DOHH2 (cell line): ENCODE results near the gene CAPZB.

Experiments
- H3F3A ChIP-seq: fragments of 200-600 bp; sonication (generic), shearing (Covaris generic); 2 replicates; pipeline ENCODE4 v1.6.0; 2016; ENCODE audit warnings: antibody characterized with exemption, mild to moderate bottlenecking; ENCODE audit not compliant: control insufficient read depth, insufficient read depth
- H3K27ac ChIP-seq: fragments of 200-600 bp; sonication (generic); 2 replicates; pipeline ENCODE4 v1.5.1; 2014; ENCODE audit warnings: low read depth, mild to moderate bottlenecking, low read length, moderate library complexity
- H3K27me3 ChIP-seq: fragments of 200-600 bp; sonication (generic); 2 replicates; pipeline ENCODE4 v1.6.1; 2014; ENCODE audit warnings: mild to moderate bottlenecking, low read length, mixed read lengths; ENCODE audit not compliant: control insufficient read depth
- H3K36me3 ChIP-seq: fragments of 200-600 bp; sonication (generic); 2 replicates; pipeline ENCODE4 v1.6.1; 2014; ENCODE audit warnings: mild to moderate bottlenecking, low read length, moderate library complexity, mixed read lengths; ENCODE audit not compliant: control insufficient read depth
- H3K4me1 ChIP-seq: fragments of 200-600 bp; sonication (generic); 2 replicates; pipeline ENCODE4 v1.6.1; 2014; ENCODE audit warnings: mild to moderate bottlenecking, low read length, mixed read lengths; ENCODE audit not compliant: control insufficient read depth
- H3K4me2 ChIP-seq: fragments of 200-600 bp; sonication (generic); 2 replicates; pipeline ENCODE4 v1.6.0; 2014; ENCODE audit warnings: mild to moderate bottlenecking, low read length, moderate library complexity
- H3K4me3 ChIP-seq: fragments of 200-600 bp; sonication (generic); 2 replicates; pipeline ENCODE4 v1.5.1; 2014; ENCODE audit warnings: mild to moderate bottlenecking, low read length, mixed read lengths
- H3K79me2 ChIP-seq: fragments of 200-600 bp; sonication (generic); 2 replicates; pipeline ENCODE4 v1.6.1; 2014; ENCODE audit warnings: mild to moderate bottlenecking, low read length, mixed read lengths; ENCODE audit not compliant: control insufficient read depth
- H3K9me2 ChIP-seq: fragments of 200-600 bp; sonication (generic); replicated peaks from 2 replicates; pipeline ENCODE4 v1.6.1; 2014; ENCODE audit warnings: mild to moderate bottlenecking, low read length, mixed read lengths; ENCODE audit not compliant: control insufficient read depth
- H3K9me3 ChIP-seq: fragments of 200-600 bp; sonication (generic); 2 replicates; pipeline ENCODE4 v1.6.1; 2014; ENCODE audit warnings: antibody characterized with exemption, low read length, mixed read lengths; ENCODE audit not compliant: control insufficient read depth, insufficient read depth
- H4K20me1 ChIP-seq: fragments of 200-600 bp; sonication (generic); 2 replicates; pipeline ENCODE4 v1.6.0; 2014; ENCODE audit warnings: low read depth, mild to moderate bottlenecking, antibody characterized with exemption, low read length, moderate library complexity; ENCODE audit not compliant: control insufficient read depth, insufficient read depth
- EZH2phosphoT487 ChIP-seq: fragments of 200-600 bp; sonication (generic); IDR thresholded peaks from 2 replicates; pipeline ENCODE4 v1.6.1; 2017; ENCODE audit warnings: borderline replicate concordance, mild to moderate bottlenecking, antibody characterized with exemption, low read length, moderate library complexity, mixed read lengths
- TF ChIP-seq, protein P1 (sequence below): fragments of 200-600 bp; sonication (generic); IDR thresholded peaks from one replicate; pipeline ENCODE4 v1.5.1; 2014; ENCODE audit warnings: antibody characterized with exemption, mild to moderate bottlenecking, low read depth, low read length; ENCODE audit not compliant: poor library complexity, severe bottlenecking

CAPZB gene

GRCh38 chr1:19465650-19466049 is 19.7 kb downstream of the CAPZB start:
- Histone ChIP-seq H3K4me3 (no peak overlapping the region), H3F3A (no peaks in the 10 kb centered on the region), H3K4me1 (peaks cover 45% of the 10 kb centered on the region), H3K79me2 (peaks cover 94% of the 10 kb centered on the region), H3K27me3 (no peaks in the 10 kb centered on the region), H3K9me3 (no peaks in the 10 kb centered on the region), H4K20me1 (peaks cover 59% of the 10 kb centered on the region), H3K4me2 (no peak overlapping the region), H3K36me3 (peaks cover 23% of the 10 kb centered on the region), H3K27ac (no peak overlapping the region), H3K9me2 (no peaks in the 10 kb centered on the region)
- TF ChIP-seq, protein P1, sequence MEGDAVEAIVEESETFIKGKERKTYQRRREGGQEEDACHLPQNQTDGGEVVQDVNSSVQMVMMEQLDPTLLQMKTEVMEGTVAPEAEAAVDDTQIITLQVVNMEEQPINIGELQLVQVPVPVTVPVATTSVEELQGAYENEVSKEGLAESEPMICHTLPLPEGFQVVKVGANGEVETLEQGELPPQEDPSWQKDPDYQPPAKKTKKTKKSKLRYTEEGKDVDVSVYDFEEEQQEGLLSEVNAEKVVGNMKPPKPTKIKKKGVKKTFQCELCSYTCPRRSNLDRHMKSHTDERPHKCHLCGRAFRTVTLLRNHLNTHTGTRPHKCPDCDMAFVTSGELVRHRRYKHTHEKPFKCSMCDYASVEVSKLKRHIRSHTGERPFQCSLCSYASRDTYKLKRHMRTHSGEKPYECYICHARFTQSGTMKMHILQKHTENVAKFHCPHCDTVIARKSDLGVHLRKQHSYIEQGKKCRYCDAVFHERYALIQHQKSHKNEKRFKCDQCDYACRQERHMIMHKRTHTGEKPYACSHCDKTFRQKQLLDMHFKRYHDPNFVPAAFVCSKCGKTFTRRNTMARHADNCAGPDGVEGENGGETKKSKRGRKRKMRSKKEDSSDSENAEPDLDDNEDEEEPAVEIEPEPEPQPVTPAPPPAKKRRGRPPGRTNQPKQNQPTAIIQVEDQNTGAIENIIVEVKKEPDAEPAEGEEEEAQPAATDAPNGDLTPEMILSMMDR = no peak
- no peak for TF ChIP-seq EZH2phosphoT487

DNA sequence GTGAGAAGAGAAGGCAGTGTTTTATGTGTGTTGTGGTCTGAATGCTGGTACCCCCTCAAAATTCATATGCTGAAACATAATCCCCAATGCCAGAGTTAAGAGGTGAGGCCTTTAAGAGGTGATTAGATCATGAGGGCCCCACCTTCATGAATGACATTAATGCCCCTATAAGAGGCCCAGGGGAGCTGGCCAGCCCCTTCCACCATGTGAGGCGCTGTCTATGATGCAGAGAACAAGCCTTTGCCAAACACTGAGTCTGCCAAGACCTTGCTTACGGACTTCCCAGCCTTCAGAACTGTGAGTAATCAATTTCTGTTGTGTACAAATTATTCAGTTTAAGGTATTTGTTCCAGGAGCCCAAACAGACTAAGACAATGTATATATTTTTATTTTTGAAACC is 20.2 kb downstream of the CAPZB start:
- peaks cover 18% of the 10 kb centered on the region for H3K36me3 ChIP-seq
- no peak overlapping the region for H3K4me3 ChIP-seq
- no peak overlapping the region for H3K4me2 ChIP-seq
- TF ChIP-seq, protein P1 = no peak
- no peak for TF ChIP-seq EZH2phosphoT487
- H3K9me2 ChIP-seq = no peaks in the 10 kb centered on the region
- H4K20me1 ChIP-seq = peaks cover 53% of the 10 kb centered on the region
- no peaks in the 10 kb centered on the region for H3K27me3 ChIP-seq
- H3K9me3 ChIP-seq = no peaks in the 10 kb centered on the region
- no peaks in the 10 kb centered on the region for H3F3A ChIP-seq
- H3K79me2 ChIP-seq = peaks cover 92% of the 10 kb centered on the region
- no peak overlapping the region for H3K27ac ChIP-seq
- H3K4me1 ChIP-seq = peaks cover 39% of the 10 kb centered on the region

GRCh38 chr1:19464696-19465095 is 20.6 kb downstream of the CAPZB start:
- H3K4me2 ChIP-seq = no peak overlapping the region
- no peak overlapping the region for H3K27ac ChIP-seq
- no peak for TF ChIP-seq EZH2phosphoT487
- TF ChIP-seq, protein P1 = no peak
- H3K27me3 ChIP-seq = no peaks in the 10 kb centered on the region
- H3K4me1 ChIP-seq = peaks cover 35% of the 10 kb centered on the region
- H3F3A ChIP-seq = no peaks in the 10 kb centered on the region
- H3K4me3 ChIP-seq = no peak overlapping the region
- no peaks in the 10 kb centered on the region for H3K9me3 ChIP-seq
- peaks cover 49% of the 10 kb centered on the region for H4K20me1 ChIP-seq
- H3K9me2 ChIP-seq = no peaks in the 10 kb centered on the region
- peaks cover 92% of the 10 kb centered on the region for H3K79me2 ChIP-seq
- H3K36me3 ChIP-seq = peaks cover 16% of the 10 kb centered on the region; the same call in 1 of the 2 replicates

- H3K4me2 ChIP-seq = peak overlapping the region; percentile 47
Measured at GRCh38 chr1:19463504-19463803, 21.9 kb downstream of the CAPZB start.

More at GRCh38 chr1:19463504-19463803, 21.9 kb downstream of the CAPZB start:
- no peak for TF ChIP-seq EZH2phosphoT487
- TF ChIP-seq, protein P1 = no peak
- Histone ChIP-seq H3K36me3 (peaks cover 12% of the 10 kb centered on the region; the same call in 1 of the 2 replicates), H3K27me3 (no peaks in the 10 kb centered on the region), H4K20me1 (peaks cover 41% of the 10 kb centered on the region), H3K4me3 (no peak overlapping the region), H3K4me1 (peaks cover 23% of the 10 kb centered on the region), H3F3A (no peaks in the 10 kb centered on the region), H3K9me3 (no peaks in the 10 kb centered on the region), H3K27ac (no peak overlapping the region), H3K9me2 (no peaks in the 10 kb centered on the region), H3K79me2 (peaks cover 90% of the 10 kb centered on the region)
